Measurements from ENCODE around the gene PPP2R3B.
"Not testable (repeated sequence)": the region's sequence is repeated elsewhere in the genome, so short reads cannot be mapped to it uniquely, and the experiment has no call there.

Gene PPP2R3B

DNA sequence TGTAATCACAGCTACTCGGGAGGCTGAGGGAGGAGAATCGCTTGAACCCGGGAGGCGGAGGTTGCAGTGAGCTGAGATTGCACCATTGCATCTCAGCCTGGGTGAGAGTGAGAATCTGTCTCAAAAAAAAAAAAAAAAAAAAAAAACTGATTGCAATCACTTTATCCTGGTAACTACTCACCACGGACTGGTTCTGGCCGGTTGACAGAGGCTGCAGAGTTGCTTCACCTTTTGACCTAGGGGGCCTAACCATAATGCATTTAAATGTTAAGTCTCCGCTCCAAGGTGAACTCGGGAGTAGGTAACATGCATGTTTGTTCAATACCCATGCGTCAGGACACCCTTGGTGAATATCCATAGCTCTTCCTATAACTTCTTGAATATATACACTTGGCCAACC, 1.8 kb downstream of the PPP2R3B start:
- Histone ChIP-seq H3K27me3 (ENCODE audit: low read depth, low read length) (no peaks in the 10 kb centered on the region), H3K27ac (ENCODE audit: low read length) (no peak overlapping the region), H3K4me3 (ENCODE audit: low read length) (no peak overlapping the region), H4K20me1 (ENCODE audit: insufficient read depth, low read length) (no peaks in the 10 kb centered on the region), H3K4me1 (ENCODE audit: low read length) (peaks cover 14% of the 10 kb centered on the region), H3K4me2 (ENCODE audit: low read length) (no peak overlapping the region), H3K79me2 (ENCODE audit: low read length) (peaks cover 29% of the 10 kb centered on the region), H3K36me3 (replicated peaks; ENCODE audit: low read depth, low read length) (no peaks in the 10 kb centered on the region), H3K9me3 (ENCODE audit: insufficient read depth, low read length) (no peaks in the 10 kb centered on the region), H3K9ac (ENCODE audit: low read length) (no peak overlapping the region), H2AFZ (ENCODE audit: low read depth, low read length) (no peak overlapping the region)
- TF ChIP-seq, protein P1, sequence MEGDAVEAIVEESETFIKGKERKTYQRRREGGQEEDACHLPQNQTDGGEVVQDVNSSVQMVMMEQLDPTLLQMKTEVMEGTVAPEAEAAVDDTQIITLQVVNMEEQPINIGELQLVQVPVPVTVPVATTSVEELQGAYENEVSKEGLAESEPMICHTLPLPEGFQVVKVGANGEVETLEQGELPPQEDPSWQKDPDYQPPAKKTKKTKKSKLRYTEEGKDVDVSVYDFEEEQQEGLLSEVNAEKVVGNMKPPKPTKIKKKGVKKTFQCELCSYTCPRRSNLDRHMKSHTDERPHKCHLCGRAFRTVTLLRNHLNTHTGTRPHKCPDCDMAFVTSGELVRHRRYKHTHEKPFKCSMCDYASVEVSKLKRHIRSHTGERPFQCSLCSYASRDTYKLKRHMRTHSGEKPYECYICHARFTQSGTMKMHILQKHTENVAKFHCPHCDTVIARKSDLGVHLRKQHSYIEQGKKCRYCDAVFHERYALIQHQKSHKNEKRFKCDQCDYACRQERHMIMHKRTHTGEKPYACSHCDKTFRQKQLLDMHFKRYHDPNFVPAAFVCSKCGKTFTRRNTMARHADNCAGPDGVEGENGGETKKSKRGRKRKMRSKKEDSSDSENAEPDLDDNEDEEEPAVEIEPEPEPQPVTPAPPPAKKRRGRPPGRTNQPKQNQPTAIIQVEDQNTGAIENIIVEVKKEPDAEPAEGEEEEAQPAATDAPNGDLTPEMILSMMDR (IDR thresholded peaks at IDR 0.05; ENCODE audit: low read depth, low read length): no peak
- TF ChIP-seq EZH2phosphoT487 (IDR thresholded peaks at IDR 0.05; ENCODE audit: low read depth): no peak

DNA sequence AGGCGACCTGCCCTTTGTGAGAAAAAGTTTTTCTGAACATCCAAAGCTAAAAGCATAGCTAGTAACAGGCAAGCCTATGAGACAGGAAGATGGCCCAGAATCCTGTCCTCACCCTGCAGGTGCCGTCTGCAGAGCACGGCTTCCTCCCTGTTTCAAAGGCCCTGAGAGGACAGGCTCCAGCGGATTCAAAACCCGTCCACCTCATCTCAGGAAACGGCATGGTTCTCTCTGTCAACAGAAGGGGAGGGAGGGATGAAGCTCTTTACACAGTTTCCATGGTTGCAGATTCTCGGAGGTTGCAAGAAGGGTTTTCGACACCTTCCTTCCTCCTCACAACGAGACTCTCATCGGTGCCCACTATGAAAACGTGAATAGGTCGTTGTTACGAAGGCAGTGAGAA, 8.3 kb downstream of the PPP2R3B start:
- no peak for TF ChIP-seq EZH2phosphoT487 (IDR thresholded peaks at IDR 0.05; ENCODE audit: low read depth)
- TF ChIP-seq, protein P1 (IDR thresholded peaks at IDR 0.05; ENCODE audit: low read depth, low read length): no peak
- Histone ChIP-seq H3K79me2 (ENCODE audit: low read length) (peaks cover 37% of the 10 kb centered on the region), H3K9me3 (ENCODE audit: insufficient read depth, low read length) (no peaks in the 10 kb centered on the region), H3K4me1 (ENCODE audit: low read length) (peaks cover 7% of the 10 kb centered on the region), H3K27ac (ENCODE audit: low read length) (no peak overlapping the region), H2AFZ (ENCODE audit: low read depth, low read length) (no peak overlapping the region), H3K4me3 (ENCODE audit: low read length) (no peak overlapping the region), H4K20me1 (ENCODE audit: insufficient read depth, low read length) (peaks cover 12% of the 10 kb centered on the region; the same call in 1 of the 2 replicates), H3K9ac (ENCODE audit: low read length) (no peak overlapping the region), H3K36me3 (replicated peaks; ENCODE audit: low read depth, low read length) (no peaks in the 10 kb centered on the region), H3K4me2 (ENCODE audit: low read length) (no peak overlapping the region), H3K27me3 (ENCODE audit: low read depth, low read length) (no peaks in the 10 kb centered on the region)

DNA sequence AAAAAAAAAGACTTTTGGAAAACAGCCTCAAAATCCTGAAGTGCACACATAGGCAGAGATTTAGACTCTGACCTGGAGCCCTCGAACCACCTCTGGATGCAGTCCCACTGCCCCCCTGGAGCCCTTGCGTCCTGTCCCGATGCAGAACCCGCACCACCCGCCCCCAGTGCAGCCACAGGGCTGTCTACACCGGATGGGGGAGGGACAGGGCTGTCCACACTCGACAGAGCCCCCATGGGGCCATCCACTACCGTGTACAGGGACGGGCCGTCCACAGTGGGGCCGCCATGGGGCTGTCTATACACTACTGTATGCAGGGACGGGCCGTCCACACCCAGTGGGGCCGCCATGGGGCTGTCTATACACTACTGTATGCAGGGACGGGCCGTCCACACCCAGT, 10.5 kb downstream of the PPP2R3B start:
- not testable (repeated sequence) for H2AFZ ChIP-seq (ENCODE audit: low read depth, low read length); H3K27ac ChIP-seq (ENCODE audit: low read length); H3K36me3 ChIP-seq (replicated peaks; ENCODE audit: low read depth, low read length); H3K4me2 ChIP-seq (ENCODE audit: low read length); H3K4me3 ChIP-seq (ENCODE audit: low read length); H3K4me1 ChIP-seq (ENCODE audit: low read length); H3K9me3 ChIP-seq (ENCODE audit: insufficient read depth, low read length); H3K27me3 ChIP-seq (ENCODE audit: low read depth, low read length); H3K9ac ChIP-seq (ENCODE audit: low read length)
- Histone ChIP-seq H4K20me1 (ENCODE audit: insufficient read depth, low read length) (peaks cover 12% of the 10 kb centered on the region; the same call in 1 of the 2 replicates), H3K79me2 (ENCODE audit: low read length) (peaks cover 25% of the 10 kb centered on the region)

DNA sequence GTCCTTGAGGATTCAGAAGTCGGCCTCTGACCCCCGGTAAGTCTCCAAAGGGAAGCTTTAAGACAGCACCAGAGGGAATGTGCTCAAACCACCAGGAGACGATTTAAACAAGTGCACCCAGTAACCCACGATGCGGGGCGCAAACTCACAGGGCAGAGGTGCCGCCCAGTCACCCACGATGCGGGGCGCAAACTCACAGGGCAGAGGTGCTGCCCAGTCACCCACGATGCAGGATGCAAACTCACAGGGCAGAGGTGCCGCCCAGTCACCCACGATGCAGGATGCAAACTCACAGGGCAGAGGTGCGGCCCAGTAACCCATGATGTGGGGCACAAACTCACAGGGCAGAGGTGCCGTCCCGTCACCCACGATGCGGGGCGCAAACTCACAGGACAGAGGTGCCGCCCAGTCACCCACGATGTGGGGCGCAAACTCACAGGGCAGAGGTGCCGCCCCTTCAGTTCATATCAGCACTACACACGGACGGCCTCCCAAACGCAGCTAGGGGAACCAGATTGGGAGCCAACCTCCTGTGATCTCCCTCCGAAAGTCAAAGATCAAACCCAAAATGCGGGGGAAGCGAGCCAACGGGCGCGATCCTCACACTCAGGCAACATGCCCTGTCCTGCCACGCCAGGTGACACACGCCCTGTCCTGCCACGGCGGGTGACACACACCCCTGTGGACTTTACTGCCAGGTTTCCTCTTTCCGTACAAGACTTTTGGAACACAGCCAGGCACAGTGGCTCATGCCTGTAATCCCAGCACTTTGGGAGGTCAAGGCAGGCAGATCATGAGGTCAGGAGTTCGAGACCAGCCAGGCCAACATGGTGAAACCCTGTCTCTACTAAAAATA, 11.3 kb downstream of the PPP2R3B start:
- H2AFZ ChIP-seq (ENCODE audit: low read depth, low read length): no peak overlapping the region
- H3K4me1 ChIP-seq (ENCODE audit: low read length): no peaks in the 10 kb centered on the region
- no peak overlapping the region for H3K27ac ChIP-seq (ENCODE audit: low read length)
- no peak overlapping the region for H3K4me2 ChIP-seq (ENCODE audit: low read length)
- TF ChIP-seq EZH2phosphoT487 (IDR thresholded peaks at IDR 0.05; ENCODE audit: low read depth): no peak
- TF ChIP-seq, protein P1 (IDR thresholded peaks at IDR 0.05; ENCODE audit: low read depth, low read length): no peak
- no peaks in the 10 kb centered on the region for H3K27me3 ChIP-seq (ENCODE audit: low read depth, low read length)
- H3K4me3 ChIP-seq (ENCODE audit: low read length): no peak overlapping the region
- peaks cover 25% of the 10 kb centered on the region for H3K79me2 ChIP-seq (ENCODE audit: low read length)
- H4K20me1 ChIP-seq (ENCODE audit: insufficient read depth, low read length): peaks cover 12% of the 10 kb centered on the region; the same call in 1 of the 2 replicates
- no peaks in the 10 kb centered on the region for H3K36me3 ChIP-seq (replicated peaks; ENCODE audit: low read depth, low read length)
- no peaks in the 10 kb centered on the region for H3K9me3 ChIP-seq (ENCODE audit: insufficient read depth, low read length)
- no peak overlapping the region for H3K9ac ChIP-seq (ENCODE audit: low read length)
